Left renal pelvis (tissue), 4 donors: ENCODE measurements around the gene PMVK. TPM values are rescaled to one million over a fixed set of nuclear protein-coding genes. Genes with fewer than 3 reads are reported as not detected.
"Not testable (repeated sequence)": the region's sequence is repeated elsewhere in the genome, so short reads cannot be mapped to it uniquely, and the experiment has no call there.

Experiments used
- DNase-seq, 4 donors: peaks; one replicate each; pipeline ENCODE4 v3.0.0-alpha.2; 2013; ENCODE audit warnings: low read depth in 4 of 4, low spot score in 3 of 4
- polyA plus RNA-seq, 4 donors: library from polyadenylated mRNA; unstranded; fragments of 120-200 nt; gene quantifications; one replicate each; pipeline ENCODE4 v1.2.1, GENCODE V29; 2013; ENCODE audit not compliant: insufficient read length in 4 of 4

Gene PMVK
- 10 to 100 TPM; 25.2 to 40.1 (median 35.4) TPM for polyA plus RNA-seq

DNA sequence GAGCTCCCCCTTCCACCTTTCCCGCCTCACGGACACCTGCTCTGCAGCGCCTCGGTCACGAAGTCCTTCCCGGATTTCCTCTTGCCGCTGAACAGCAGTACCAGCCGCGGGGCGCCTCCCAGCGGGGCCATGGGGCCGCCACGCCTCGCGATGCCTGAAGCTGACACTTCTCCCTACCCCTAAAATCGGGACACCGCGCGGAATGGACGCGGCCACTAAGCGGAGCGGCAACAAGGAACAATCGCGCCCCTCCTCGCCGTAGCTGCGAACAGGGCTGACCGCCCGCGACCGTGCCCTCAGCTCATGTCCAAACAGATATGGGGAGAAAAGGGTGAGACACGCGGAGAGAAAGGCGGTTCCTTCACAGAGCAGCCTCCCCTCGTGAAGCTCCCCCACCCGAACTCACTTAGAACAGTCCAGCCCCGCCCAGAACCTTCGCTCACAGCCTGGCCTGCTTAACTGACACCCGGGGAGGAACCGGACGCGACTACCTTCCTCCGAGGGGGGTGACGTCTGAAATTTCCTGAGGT lies at the start of gene PMVK:
PMVK (minus strand) TSS at position 165 of the 530 bp plus-strand sequence; CDS start at position 131, 34 bp downstream.
- DNase-seq: peak; percentile 94 to 97 (median 95)

DNA sequence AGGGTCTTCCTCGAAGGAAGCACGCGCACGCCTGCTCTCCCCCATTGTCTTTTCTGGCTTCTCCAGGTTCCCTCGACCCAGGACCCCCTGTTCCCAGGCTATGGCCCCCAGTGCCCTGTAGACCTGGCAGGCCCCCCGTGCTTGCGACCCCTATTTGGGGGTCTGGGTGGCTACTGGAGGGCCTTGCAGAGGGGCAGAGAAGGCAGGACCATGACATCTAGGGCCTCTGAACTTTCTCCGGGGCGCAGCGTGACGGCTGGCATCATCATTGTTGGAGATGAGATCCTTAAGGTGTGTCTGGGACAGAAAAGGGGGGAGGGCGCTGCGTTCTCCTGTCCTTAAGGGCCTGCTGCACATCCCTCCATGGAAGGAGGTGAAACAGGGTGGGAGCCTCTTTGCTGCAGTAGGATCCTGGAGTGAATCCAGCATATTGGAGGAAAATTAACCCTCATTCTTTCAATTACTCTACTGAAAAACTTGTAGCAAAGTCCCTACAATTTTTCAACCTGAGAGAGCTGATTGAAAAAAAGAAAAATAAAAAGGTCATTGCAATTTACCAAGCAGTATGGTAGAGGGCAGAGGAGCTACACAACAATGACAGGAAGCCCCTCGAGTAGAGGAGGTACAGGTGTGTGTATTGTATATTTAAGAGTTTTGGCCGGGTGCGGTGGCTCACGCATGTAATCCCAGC lies 47.4 kb upstream of the PMVK start:
- DNase-seq: no peak

DNA sequence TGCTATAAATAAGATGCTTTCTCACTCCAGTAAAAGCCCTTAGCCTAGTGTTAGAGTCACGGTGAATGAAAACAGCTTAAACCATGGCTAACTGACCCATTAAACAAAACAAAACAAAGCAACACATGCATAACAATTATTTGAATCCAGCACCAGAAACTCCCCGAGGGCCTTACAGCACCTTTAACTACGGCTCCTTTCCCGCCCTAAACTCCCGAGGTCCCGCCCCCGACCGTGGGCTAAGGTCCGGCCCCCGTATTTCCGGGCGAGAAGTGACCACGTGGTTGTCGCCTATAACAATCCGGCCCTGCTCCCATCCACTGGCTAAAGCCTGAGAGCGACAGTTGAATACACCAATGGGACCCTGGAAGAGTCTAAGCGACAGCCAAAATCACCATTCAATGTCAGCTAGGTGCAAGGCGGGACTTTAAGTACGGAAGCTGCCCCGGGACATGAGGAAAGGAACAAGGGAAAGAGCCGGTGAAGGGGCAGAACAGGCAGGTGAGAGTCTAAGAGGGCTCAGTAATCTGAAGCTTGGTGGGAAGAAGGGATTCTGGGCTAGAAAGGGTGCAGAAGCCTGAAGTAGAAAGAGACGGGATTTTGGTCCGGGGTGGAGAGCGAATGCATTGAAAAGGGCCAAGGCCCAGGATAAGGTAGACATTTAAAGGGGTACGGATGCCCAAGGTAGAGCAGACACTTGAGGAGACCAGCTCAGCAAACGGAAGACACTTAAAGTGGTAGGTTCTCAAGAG lies 46.6 kb upstream of the PMVK start, which contains the start of gene FLAD1:
FLAD1 (plus strand) TSS at position 448 of the 752 bp plus-strand sequence. CDS start 351 bp downstream, outside the sequence.
- peak; percentile 98 to 100 (median 99) for DNase-seq

DNA sequence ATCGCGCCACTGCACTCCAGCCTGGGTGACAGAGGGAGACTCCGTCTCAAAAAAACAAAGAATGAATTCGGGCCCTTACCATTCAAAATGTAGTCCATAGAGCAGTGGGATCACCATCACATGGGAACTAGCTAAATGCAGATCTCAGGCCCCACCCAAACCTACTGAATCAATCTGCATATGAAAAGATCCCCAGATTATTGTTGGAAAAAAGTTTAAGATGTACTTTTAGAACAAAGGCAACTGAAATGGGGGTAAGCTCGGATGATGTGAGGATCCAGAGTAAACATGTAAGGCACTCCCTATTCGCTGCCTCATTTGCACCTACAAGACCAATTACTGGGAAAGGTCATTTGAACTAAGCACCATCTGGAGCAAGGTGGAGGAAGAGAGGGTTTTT lies 45.8 kb upstream of the PMVK start:
- DNase-seq: no peak

DNA sequence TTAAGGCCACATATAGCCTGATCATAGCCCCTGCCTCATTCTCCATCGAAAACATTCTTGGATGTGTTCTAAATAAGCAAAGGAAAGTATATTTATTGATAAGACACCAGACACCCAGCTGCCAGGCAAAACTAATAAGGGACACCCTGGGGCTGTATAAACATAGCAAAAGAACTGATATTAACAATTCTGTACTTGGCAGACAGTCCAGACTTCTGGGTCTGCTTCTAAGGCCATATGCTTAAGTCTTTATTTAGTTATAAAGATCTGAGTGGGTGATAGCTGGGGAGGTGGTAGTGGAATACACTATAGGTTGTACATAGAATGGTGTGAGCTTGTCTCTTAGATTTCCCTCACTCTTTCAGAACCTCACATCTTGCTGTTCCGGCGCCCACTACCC lies 41.8 kb upstream of the PMVK start:
- no peak for DNase-seq

DNA sequence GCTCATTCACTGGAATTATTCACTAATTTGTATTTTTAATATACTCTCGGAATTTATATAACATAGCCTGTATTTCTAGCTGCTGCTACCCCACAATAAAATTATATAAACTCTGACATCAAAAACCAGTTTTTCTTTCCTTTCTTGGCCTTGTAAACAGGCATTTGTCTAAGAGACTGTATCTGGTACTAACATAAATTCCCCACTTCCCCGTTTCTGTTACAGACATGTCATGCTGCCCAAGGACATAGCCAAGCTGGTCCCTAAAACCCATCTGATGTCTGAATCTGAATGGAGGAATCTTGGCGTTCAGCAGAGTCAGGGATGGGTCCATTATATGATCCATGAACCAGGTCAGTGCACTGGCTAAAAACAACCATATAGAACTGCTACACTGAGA lies 41.2 kb upstream of the PMVK start:
- not testable (repeated sequence) for DNase-seq

DNA sequence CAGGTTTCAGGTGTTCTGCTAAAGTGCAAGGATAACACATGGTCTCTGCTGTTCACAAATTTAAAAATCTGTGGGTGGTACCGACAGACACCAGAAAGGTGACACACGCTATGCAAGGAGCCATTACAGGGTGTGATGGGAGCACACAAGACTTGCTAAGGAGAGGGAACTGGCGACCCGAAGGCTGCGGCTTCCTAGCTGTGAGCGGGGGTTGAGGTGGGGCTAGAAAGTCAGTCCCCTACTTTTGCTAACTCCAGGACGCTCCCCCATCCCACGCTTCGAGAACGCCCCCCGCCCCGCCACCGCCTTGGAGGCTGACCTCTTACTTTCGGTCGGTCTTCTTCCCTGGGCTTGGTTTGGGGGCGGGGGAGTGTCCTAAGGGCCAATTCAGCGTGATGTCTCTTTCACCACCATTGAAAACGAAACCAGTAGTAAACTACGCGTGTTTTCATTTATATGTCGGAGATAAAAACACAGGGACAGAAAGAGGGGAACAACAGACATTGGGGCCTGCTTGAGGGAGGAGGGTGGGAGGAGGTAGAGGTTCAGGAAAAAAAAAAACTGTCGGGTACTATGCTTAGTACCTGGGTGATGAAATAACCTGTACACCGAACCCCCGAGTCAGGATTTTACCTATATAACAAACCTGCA lies 39.0 kb upstream of the PMVK start:
- DNase-seq: no peak

DNA sequence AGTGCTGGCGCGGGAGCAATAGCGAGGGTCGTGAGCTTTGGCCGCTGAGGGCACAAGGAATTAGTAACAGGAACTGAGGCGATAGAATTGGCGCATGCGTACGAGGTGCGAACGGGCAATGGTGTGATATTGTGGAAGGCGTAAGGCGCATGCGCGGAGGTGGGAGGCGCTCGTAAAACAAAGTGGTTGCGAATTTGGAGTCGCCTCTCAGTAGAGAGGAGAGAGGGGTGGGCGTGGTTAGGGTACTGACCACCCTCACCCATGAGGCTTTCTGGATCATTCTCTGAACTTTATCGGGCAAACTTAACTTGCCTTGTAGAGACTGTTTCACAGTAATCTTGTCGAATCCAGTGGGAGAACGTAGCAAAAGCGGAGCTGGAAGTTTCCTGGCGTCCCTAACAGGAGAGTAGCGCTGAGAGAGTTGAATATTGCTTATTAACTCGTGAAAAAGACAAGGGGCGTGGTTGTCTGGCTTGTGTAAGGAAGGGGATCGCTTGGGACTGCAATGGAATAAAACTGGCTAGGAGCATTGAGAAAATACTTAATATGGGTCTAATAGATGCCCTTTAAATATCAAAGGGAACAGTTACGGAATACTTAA lies 38.4 kb upstream of the PMVK start:
- peak; percentile 95 to 98 (median 96) for DNase-seq

DNA sequence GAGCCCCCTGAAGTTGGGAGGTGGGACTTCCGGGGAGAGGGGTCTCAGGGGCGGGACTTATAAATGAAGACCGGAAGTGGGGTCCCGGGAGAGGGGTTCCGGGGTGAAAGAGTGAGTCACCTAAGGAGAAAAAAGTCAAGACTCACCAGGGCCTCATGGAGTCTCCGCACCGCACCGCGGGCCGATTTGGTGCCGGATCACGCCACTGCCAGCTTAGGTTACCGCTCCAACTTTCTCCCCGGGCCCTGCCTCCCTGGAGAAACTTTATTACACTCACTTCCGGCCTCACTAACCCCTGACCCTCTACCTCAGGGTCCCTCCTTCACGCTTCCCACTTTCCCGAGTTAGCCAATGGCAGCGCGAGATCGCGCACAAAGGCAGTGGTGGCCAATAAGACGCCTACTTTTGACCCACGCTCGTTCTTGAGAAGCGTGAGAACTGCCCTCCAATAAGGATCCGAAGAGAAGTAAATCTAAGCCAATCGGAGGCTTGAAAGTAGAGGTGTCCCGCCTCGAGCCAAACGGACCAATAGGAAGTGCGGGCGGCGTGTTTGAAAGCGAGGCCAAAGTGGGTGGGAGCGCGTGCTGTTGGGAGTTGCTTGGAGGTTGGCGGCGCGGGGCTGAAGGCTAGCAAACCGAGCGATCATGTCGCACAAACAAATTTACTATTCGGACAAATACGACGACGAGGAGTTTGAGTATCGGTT lies 37.7 kb upstream of the PMVK start, which contains the start of gene CKS1B:
CKS1B (plus strand) TSS at position 580 of the 706 bp plus-strand sequence; CDS start at position 645, 65 bp downstream.
- peak; percentile 99 to 100 (median 100) for DNase-seq

DNA sequence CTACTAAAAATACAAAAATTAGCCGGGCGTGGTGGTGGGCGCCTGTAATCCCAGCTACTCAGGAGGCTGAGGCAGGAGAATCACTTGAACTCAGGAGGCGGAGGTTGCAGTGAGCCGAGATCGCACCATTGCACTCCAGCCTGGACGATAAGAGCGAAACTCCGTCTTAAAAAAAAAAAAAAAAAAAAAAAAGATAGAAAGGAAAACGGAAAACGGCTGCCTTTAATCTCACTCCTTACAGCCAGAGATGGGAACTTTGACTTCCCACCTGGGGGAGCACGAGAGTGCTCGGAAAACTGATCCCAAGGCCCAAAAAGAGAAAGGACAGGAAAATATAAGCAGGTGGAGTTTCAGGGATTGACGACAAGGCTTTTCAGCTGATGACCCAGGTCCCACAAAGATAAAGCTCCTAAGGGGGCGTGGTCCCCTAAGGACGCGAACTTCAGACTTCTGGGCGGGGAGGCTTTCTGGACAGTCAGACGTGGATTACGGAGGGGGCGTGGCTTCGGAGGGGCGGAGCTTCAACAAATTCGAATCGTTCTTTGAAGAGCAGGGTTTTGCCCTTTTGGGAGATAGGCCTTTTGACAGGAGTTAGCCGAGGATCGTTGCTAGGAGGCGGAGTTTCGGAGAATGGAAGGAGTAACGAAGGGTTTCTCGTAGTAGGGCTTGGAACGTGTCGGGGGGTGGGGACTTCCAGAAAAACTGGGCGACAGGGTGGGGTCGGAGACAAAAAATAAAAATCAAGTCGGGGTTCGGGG lies 37.0 kb upstream of the PMVK start:
- peak in 3 of 4 donors; percentile 85 to 90 (median 87) for DNase-seq

DNA sequence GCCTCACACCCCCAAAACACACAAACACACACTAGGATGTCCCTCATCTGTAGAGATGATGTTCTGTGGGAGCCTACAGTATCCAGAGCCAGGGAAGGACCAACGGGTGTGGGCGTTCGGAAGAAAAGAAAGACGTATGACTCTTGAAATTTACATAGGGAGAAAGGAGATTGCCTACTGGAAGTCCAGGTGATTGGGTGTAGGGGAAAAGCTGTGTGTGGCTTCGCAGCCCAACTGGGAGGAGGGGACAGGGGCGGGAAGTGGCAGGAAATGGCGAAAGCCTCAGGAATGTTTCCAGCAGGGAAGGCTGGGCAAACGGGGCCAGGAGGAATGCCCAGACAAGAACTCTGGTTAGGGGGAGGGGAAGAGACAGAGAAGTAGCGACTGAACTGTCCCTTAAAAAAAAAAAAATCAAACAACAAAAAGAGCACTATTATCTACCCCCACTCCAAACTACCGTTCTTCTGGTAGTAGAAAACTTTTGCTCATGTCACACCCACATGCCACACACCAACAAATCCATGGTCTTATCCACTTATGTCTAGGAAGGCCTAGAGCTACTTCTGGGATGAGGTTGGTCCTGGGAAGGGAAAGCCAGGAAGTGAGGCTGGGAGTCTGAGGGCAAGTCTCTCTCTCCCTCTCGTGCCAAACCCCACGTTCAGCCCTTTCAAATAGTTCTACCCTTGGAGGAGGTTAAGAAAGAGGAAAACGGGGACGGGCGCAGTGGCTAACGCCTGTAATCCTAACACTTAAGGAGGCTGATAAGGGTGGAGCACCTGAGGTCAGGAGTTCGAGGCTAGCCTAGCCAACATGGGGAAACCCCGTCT lies 36.2 kb upstream of the PMVK start:
- DNase-seq: no peak

DNA sequence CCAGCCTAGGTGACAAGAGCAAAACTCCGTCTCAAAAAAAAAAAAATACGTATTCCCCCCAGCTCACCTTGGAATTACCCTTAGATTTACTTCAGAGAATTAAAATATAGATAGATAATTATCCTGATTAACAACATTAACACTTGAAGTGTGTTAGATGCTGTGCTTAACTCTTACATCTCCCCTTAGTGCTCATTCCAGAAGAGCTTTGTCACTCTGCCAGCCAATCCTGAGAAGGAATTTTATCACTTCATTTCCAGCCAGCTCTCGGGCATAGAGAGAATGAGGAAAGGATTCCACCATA lies 35.6 kb upstream of the PMVK start:
- DNase-seq: no peak

DNA sequence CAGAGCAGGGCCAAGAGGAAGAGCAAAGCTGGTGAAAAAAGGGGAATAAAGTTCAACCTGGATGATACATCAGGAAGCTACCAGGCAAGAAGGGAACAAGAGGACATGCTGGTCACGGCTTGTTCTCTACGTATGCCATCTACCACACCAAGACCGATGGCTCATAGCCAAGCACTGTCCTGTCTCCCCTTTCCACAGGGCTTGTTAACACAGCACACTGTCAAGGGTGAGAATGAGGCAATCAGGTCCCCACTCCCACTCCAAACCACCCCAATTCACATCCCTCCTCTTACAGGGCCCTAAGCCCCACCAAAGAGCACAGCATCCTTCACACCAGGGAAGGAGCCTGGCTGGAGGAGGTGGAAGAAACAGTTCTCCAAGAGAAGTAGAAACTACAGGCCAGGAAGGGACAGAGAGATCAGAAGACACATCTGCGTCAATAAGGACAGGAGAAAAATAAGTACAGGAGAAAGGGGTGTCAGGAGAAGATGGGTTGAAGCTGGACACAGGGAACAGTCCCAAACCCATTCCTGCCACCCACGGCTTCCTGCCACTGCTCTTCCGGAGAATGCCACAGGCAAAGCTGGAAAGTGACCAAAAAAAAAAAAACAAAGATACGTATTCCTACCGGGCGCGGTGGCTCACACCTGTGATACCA lies 35.0 kb upstream of the PMVK start:
- DNase-seq: no peak

DNA sequence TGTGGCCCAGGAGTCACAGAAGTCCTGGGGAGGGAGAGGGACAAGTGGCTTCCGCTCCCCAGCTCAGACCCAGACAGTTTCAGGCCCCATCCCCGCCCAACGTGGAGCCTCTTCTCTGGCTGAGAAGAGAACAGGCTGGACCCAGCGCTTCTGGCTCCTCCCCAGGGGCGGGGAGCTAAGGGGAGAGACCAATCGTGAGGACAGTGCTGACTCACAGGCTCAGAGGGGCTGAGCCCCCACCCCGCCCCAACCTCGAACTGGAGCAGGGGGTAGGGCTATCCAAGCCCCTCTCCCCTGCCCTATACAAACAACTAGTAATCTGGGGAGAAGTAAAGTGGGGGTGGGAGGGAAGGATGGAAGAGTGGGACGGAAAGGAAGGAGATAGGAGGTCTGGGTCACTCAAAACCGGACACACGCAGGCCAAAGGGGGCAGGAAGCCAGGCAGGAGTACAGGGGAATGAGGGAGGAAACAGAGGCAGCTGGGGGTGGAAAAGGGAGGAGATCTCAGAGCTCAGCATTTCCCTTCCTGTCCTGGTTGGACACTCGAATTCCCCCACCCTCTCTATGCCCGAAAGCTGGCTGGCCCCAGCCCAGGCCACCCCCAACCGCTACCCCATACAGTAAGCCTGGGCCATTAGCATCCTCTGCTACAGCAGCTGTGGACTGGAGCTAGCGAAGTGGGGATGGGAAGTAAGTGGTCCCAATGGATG lies 34.3 kb upstream of the PMVK start, which contains the start of gene SHC1:
SHC1 (minus strand) TSS at position 117 of the 710 bp plus-strand sequence. CDS start 221 bp downstream, outside the sequence.
- peak in 3 of 4 donors; percentile 79 to 81 (median 79) for DNase-seq

DNA sequence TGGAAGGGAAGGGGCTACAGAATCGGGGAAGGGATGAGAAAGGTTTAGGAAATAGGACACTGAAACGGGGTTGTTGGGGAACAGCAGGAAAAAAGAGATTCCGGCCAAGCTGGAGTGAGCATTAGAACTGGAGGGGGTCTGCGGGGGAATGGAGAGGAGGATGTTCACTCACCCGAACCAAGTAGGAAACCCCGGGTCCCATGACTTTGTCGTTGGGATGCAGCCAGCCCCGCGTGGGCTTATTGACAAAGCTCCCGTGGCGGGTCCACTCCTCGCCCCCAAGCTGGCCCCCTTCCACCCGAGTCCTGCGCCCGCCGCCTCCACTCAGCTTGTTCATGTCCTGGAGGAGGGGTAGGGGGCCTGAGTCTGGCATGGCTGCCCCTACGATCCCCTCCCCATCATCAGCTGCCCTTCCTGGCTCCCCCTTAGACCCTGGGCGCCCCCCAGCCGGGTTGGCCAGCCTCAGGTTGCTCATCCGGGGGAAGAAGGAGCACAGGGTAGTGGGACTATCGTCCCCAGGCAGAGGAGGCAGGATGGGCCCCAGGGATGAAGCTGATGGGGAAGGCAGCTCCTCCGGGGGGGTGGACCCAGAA lies 33.4 kb upstream of the PMVK start:
- no peak for DNase-seq

DNA sequence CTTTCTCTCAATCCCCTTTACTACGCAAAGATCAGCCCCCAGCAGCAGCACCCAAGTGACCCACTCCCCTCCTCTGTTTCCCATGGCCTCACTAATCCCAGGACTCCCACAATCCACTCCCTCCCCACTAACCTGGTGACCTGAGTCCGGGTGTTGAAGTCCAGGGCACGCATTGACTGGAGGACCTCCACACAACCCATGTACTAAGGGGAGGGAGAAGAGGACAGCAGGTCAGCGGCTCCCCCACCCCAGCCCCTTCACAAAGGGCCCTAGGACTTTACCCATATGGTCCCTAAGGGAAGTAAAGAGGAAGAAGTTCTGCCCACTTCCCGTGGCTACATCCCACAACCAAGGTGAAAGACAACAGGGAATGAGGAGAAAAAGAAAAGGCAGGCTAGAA lies 32.7 kb upstream of the PMVK start:
- no peak for DNase-seq

DNA sequence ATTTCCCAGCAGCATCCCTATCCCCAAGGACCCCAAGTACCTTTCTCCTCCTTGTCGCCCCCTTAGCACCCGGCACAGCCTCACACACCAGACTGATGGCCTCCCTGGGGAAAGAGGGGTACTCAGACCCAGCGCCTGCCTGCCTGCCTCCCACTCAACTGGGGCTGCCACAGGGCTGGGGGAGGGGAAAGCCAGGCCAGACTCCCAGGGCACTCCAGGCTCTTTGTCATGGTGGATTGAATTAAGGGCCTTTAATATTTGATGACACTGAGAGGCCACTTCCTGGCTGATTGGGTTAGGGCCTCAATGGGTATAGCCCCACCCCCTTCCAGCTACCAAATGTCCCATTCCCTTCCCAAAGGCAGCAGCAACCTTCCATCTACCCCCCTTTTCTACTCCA lies 32.2 kb upstream of the PMVK start:
- DNase-seq: no peak
